ENCODE results near the gene FZD7.

Gene FZD7

DNA sequence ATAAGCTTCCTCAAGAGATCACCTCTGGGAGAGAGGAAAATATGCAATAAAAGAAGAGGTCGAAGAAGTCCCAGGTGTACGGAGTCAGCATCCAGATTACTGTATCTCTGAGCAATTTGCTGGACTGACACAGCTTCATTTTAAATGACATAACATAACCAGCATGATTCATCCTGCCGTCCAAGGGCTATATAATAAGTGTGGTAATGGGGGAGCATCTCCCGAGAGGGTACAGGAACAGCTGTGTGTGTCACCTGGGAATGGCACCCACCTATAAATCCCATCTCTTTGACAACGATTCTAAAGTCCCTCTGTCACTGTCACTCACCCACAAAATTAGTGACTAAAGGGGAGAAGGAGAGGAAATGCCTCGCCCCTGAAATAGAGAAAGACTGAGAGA is 19.3 kb upstream of the FZD7 start:
- no peak for DNase-seq (ENCODE audit: low spot score)

DNA sequence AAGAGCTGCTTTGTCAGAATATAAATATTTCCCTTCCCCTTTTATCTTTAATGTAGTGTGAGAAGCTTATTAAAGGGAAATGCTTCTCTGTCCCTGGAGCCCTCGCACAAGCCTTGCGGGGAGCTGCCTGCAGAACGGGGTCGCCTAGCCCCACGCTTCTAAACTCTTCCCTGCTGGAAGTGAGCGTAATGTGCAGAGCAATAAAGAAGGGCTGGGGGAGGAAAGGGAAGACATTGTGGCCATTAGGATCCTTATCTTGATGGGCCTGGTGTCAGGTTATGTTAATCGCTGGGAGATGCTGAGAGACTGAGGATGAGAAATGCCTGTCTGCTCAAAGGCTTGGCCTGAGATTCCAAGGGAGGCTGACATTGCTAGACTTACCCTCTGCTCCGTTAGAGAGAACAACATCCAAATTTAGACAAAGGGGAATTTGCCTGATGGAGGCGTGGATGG is 18.9 kb upstream of the FZD7 start:
- no peak for DNase-seq (ENCODE audit: low spot score)

DNA sequence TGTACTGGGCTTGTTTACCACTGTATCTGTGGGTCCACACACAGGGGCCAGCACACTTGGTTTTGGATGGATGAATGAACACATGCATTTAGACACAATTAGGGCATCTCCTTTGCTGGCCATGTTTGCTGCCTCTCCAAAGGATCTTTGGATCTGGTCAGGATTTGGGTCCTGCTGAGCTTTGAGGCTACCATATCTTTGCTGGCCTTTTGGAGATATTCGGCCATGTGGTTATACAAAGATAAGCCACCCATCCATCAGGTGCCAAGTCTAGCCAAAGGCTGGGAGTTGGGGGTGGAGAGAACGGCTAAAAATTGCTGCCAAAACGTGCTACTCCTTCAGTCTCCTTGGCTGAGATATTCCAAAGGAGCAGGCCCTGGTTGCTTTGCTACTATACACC is 18.2 kb upstream of the FZD7 start:
- DNase-seq (ENCODE audit: low spot score) = no peak

DNA sequence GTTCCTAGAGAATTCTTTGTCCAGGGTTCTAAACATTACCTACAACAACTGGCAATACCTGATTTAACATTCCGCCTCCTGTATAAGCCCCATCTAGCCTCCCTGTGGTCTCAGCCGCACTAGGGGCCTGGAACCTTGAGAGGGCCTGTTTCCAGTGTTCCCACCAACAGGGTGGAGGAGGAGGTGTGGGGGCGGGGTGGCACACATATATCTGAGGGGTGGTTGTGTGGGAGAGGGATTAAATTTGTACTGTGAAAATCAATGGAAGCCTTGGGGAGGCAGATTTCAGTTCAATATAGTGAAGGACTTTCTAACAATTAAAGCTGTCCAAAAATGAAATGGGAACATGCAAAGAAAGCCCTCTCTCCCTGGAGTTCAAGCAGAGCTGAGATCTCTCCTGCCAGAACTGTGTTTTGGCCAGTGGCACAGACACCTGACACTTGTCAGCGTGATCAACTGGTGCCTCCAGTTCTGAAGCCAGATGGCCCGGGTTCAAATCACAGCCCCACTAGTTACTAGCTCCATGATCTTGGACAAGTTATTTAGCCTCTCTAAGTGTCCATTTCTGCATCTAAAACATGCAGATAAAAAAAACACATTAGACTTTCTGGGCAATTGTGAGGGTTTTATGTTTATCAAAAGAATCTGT is 17.0 kb upstream of the FZD7 start:
- no peak for DNase-seq (ENCODE audit: low spot score)

DNA sequence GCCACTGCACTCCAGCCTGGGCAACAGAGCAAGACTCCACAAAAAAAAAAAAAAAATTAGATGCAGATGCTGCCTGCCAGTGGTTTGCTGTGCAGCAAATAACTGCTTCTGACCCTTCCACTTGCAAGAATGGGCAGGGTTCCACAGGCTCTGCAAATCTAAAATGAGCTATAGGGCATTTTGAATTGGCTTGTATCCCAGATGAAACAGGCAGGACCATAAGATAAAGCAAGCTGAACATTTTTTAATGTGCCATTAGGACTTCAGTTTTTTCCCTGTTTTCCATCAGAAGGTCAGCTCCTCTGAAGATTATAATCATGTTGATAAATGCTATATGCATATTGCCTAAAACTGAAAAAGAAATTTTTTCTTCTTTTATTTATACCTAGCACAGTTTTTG is 15.7 kb upstream of the FZD7 start:
- no peak for DNase-seq (ENCODE audit: low spot score)

DNA sequence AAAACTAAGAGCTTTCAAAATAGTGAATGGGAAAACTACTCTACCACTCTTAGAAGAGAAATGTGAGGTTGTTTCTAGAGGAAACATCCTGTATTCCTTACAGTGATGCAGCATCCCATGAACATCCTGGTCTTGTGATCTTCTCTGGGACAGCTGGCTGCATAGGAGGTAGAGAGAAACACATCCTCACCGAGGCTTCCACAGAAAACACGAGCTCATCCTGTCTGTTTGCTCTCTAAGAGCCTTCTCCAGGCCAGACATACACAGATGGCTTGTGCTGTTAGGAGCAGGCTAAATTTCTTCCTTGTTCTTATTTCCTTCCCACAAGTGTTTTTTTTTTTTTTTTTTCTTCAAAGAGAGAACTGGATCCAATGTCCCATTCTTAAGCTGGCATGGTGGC is 14.7 kb upstream of the FZD7 start:
- DNase-seq (ENCODE audit: low spot score) = no peak

DNA sequence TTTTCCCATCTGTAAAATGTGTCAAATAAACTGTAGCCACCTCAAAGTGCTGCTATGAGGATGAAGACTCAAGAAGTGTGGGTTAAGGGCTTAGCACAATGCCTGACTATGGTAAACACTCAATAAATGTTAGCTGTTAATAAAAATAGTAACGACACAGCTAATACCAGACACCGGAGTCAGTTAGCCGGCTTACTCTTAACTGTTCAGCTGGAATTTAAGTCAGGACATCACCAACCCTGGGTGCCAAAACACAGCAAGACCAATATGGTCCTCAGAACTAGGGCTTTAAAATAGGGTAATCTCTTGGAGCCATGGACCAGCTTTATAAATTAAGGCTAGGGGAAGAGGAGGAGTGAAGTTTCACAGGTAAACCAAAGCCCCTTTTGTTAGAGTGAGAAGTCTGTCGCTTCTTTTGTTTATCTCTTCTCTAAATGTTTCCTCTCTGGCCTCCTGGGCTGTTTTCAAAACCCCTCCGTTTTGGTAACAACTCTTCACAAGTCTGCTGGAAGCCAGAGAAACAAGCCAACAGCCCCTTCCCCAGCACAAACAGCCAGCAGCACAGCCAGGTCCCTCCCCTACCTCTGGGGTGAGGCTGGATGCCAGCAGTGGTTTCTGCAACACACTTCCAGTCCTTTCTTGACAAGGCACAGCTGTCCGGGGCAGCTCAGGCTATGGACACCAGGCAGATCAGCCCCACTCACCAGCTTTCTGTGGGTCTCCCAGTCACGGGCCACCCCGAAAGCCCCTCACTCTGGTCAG is 13.8 kb upstream of the FZD7 start:
- DNase-seq (ENCODE audit: low spot score) = no peak

DNA sequence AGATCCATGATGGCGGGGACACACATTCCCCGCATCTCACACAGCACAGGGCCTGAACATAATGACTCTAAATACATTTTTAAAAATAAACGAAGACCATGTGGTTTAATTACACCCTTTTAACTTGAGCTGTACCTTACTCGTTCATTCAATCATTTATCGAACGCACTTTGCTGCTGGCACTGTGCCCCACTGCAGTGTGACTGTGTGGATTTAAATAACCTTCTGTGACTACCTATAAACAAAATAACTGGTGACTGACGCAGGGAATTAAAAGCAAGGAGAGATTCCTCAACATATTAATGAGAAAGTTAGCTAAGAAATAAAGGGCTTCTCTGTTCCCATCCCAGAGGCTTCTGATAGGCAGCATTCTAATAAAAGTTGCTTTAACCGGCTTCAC is 10.9 kb upstream of the FZD7 start:
- no peak for DNase-seq (ENCODE audit: low spot score)

DNA sequence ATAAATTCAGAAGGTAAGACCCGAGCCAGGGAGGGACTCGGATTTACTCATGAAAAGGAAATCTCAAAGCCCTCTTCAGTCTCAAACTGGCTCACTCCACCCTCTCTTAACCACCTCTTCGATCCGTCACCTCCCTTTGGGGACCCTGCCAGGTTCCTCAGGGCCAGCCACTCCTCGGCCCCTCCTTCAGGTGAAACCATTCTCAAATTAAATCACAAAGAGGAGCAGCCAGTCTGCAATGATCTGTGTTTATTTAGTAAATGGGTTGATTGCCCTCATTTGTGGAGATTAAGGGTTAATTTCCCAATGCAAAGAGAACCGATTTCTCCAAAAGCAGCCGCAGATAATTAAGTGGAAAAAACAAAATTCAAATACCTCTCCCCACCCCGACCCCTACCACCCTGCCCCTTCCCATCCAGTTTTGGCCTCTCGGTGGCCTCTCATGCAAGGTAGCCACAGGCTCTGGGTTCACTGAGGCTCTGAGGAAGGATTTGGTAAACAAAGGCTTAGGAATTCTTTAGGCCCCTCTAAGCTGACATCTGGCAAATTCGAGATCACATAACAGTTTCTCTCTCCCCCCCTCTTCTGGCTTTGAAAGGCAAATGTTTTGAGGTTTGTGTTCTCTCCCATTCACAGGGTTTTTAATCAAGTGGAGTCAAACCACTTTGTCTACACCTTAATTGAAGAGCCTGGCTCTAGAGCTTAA is 10.3 kb upstream of the FZD7 start:
- no peak for DNase-seq (ENCODE audit: low spot score)

DNA sequence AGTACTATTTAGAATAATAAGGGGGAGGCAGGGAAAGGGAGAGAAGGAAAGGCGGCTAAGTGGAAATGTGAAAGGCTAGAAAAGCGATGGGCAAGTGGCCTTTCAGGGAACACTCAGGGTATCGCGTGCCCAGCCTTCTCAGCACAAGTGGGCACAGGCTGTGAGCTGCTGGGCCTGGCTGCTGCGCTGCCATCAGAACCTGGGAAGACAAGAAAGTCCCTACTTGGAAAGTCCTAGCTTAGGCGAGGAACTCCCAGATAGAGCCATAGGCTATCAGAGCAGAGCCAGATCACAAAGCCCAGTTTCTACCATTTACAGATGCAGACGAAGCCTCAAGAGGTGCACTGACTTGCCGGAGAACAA is 9.8 kb upstream of the FZD7 start:
- DNase-seq (ENCODE audit: low spot score) = no peak

DNA sequence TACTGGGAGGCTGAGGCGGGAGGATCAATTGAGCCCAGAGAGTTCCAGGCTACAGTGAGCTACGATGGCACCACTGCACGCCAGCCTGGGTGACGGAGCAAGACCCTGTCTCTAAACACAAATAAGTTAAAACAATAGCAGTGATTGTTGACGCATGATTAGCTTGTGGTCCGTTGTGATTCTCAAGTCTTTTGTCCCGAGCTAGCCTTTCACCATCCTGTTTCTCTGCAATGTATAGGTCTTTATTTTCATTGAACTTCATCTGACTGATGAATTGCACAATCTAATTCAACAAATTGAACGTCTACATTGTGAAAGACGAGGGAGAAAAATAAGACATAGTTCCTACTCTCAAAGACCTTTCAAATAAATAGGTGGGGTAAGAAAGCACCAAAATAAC is 8.8 kb upstream of the FZD7 start:
- no peak for DNase-seq (ENCODE audit: low spot score)

DNA sequence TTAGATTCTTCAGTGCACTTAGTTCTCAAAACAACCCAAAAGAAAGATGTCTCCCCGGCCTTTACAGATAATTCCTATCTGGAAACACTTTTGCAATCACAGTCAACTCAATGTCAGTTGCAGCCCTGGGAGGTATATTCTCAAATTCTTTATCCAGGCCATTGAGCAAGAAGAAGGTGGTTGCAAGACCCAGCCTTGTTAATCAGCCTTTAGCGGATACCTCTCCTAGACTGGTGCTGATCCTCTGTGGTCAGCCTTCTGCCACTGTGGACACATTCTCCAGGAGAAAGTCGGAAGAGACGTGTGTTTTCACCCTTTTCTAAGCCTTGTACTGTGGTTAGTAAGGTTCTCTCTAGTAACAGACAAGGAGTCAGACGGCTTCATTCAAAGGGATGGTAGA is 7.8 kb upstream of the FZD7 start:
- DNase-seq (ENCODE audit: low spot score) = no peak

DNA sequence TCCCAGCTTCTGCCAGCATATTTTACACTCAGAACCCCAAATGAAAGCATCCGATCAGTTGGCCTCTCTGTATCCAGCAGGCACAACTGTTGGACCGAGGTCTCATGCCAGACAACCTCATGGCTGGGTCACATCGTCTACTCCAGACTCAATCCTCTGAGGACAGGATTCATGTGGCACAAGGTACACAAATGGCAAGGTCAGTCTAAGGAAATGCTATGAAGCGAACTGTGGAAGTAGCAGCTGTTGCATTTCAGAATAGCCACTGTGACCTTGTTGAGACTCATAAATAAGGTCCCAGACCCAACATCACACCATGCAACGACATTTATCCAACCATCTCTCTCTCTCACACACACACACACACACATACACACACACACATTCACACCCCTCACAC is 7.1 kb upstream of the FZD7 start:
- no peak for DNase-seq (ENCODE audit: low spot score)

DNA sequence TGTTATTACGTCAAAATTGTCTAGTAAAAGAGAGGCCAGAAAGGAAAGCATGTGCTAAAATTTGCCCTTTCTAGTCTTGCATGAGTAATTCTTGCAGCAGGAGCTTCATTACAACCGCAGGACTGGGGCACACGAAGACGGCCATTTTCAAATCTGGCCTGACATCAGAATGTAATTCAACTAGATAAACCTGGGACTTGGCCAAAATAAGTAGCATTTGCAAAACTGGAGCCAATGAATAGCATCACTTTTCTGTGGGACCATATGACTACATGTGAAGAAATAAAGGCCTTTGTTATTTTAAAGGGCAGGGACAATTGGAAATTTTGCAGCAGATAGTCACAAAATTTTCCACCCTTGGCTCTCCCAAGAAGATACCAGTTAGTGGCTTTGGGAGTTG is 3.0 kb upstream of the FZD7 start:
- no peak for DNase-seq (ENCODE audit: low spot score)

DNA sequence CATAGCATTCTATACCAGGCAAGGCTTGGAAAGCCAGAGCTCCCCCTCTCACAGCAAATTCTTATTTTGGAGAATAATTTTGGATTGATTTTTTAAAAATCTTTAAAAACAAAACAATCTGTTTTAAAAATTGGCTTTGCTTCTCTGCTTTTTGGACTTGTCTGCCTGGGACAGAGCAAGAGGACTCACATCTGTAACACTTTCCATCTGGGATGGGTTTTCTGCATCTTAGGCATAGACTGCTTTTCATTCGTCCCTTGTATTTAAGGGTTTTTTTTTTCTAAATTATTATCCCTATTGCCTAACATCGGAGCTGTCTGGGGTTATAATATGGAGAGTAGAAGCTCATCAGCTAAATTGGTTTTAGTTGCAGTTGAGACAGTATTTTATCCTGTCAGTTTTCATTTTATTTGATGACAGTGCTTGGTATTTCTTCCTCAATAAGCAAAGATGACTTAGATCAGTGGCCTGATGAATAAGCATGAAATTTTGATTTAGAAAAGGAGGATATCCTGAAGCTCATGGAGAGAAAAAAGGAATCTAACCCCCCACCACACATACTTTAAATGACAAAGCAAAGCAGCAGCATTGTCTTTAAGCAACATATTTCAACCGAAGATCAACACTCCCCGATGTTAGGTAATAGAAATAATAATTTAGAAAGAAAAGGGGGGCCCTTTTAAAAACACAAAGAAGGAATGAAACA is 2.3 kb upstream of the FZD7 start:
- no peak for DNase-seq (ENCODE audit: low spot score)

DNA sequence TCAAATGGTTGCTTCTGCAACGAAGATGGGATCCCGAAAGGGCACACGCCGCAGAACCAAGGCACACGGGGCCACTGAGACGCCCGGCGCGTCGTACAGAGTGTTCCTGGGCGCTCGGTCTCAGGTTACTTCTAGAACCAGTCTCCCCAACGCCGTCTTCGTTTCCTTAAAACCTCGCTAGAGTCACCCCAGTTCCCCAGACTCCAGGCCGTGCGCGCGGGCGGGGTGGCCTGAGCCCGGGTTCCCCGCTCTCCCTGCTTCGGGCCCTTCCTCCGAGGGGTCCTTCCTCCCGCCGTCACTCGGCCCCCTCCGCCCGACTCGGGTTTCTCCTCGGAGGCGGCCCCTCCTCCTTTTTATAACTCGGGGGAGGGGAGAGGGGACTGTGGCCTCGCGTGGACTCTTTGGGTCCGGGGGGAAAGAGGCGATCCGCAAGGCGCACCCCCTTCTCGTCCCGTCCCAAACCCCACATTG is 774 bp upstream of the FZD7 start:
- no peak for DNase-seq (ENCODE audit: low spot score)

DNA sequence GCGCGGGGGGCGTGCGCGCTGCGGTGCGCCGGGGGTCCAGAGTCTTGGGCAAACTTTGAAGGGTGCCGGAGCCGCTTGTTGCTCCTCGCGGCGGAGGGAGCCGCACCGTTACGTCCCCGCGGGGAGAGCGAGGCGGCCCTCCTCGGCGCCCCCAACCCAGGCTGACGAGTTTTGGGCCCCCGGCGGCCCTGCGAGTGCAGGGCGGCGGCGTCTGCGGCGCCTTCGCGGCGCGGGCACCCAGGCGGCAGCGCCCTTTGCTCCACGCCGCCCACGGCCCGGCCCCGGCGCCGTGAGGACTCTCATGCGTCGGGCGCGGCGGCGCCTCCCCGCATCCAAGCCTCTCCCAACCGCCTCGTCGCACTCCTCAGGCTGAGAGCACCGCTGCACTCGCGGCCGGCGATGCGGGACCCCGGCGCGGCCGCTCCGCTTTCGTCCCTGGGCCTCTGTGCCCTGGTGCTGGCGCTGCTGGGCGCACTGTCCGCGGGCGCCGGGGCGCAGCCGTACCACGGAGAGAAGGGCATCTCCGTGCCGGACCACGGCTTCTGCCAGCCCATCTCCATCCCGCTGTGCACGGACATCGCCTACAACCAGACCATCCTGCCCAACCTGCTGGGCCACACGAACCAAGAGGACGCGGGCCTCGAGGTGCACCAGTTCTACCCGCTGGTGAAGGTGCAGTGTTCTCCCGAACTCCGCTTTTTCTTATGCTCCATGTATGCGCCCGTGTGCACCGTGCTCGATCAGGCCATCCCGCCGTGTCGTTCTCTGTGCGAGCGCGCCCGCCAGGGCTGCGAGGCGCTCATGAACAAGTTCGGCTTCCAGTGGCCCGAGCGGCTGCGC is 814 bp downstream of the FZD7 start:
- no peak for DNase-seq (ENCODE audit: low spot score)

DNA sequence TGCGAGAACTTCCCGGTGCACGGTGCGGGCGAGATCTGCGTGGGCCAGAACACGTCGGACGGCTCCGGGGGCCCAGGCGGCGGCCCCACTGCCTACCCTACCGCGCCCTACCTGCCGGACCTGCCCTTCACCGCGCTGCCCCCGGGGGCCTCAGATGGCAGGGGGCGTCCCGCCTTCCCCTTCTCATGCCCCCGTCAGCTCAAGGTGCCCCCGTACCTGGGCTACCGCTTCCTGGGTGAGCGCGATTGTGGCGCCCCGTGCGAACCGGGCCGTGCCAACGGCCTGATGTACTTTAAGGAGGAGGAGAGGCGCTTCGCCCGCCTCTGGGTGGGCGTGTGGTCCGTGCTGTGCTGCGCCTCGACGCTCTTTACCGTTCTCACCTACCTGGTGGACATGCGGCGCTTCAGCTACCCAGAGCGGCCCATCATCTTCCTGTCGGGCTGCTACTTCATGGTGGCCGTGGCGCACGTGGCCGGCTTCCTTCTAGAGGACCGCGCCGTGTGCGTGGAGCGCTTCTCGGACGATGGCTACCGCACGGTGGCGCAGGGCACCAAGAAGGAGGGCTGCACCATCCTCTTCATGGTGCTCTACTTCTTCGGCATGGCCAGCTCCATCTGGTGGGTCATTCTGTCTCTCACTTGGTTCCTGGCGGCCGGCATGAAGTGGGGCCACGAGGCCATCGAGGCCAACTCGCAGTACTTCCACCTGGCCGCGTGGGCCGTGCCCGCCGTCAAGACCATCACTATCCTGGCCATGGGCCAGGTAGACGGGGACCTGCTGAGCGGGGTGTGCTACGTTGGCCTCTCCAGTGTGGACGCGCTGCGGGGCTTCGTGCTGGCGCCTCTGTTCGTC is 1.7 kb downstream of the FZD7 start:
- peak; percentile 21 for DNase-seq (ENCODE audit: low spot score)

DNA sequence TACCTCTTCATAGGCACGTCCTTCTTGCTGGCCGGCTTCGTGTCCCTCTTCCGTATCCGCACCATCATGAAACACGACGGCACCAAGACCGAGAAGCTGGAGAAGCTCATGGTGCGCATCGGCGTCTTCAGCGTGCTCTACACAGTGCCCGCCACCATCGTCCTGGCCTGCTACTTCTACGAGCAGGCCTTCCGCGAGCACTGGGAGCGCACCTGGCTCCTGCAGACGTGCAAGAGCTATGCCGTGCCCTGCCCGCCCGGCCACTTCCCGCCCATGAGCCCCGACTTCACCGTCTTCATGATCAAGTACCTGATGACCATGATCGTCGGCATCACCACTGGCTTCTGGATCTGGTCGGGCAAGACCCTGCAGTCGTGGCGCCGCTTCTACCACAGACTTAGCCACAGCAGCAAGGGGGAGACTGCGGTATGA is 2.3 kb downstream of the FZD7 start:
- no peak for DNase-seq (ENCODE audit: low spot score)

DNA sequence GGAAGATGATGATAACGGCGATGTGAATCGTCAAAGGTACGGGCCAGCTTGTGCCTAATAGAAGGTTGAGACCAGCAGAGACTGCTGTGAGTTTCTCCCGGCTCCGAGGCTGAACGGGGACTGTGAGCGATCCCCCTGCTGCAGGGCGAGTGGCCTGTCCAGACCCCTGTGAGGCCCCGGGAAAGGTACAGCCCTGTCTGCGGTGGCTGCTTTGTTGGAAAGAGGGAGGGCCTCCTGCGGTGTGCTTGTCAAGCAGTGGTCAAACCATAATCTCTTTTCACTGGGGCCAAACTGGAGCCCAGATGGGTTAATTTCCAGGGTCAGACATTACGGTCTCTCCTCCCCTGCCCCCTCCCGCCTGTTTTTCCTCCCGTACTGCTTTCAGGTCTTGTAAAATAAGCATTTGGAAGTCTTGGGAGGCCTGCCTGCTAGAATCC is 3.0 kb downstream of the FZD7 start:
- DNase-seq (ENCODE audit: low spot score) = no peak

DNA sequence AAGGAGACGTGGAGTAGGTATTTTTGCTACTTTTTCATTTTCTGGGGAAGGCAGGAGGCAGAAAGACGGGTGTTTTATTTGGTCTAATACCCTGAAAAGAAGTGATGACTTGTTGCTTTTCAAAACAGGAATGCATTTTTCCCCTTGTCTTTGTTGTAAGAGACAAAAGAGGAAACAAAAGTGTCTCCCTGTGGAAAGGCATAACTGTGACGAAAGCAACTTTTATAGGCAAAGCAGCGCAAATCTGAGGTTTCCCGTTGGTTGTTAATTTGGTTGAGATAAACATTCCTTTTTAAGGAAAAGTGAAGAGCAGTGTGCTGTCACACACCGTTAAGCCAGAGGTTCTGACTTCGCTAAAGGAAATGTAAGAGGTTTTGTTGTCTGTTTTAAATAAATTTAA is 3.4 kb downstream of the FZD7 start:
- DNase-seq (ENCODE audit: low spot score) = no peak

All from kidney capillary endothelial cell (primary cell).